ENCODE data around the gene CDH3.
"Not testable (repeated sequence)": the region's sequence is repeated elsewhere in the genome, so short reads cannot be mapped to it uniquely, and the experiment has no call there.

CDH3 gene

DNA sequence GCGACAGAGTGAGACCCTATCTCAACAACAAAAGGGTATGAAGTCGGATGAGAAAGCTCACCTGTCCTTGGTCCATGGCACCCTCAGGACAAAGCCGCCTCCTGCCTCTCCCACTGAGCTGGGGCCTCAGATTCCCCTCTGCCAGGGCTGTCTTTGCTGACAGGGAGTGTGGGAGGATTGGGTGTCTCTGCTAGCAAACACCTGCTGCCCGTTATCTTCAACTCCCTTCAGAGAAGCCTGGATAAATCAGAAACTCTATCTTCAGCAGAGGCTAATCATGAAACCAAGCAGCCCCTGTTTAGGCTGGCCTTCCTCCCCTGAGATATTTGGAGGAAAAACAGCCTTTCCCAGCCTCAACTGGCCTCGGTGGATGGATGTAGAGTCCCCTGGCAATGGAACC lies 55.7 kb downstream of the CDH3 start:
- H3K4me1 Mint-ChIP-seq, result peaks cover 3% of the 10 kb centered on the region
- H3K27me3 Mint-ChIP-seq, result peaks cover 4% of the 10 kb centered on the region
- no peak for DNase-seq (ENCODE audit: low spot score in 2 of 2)
- no peaks in the 10 kb centered on the region for H3K9me3 Mint-ChIP-seq
- no peak overlapping the region for H3K27ac Mint-ChIP-seq
- no peak overlapping the region for H3K4me3 Mint-ChIP-seq
- no peak for ATAC-seq (ENCODE audit: low read depth)
- no peaks in the 10 kb centered on the region for H3K36me3 Mint-ChIP-seq

- Mint-ChIP-seq H3K4me3 (no peak overlapping the region), H3K9me3 (no peaks in the 10 kb centered on the region), H3K36me3 (no peaks in the 10 kb centered on the region), H3K27ac (no peak overlapping the region), H3K27me3 (peaks cover 8% of the 10 kb centered on the region), H3K4me1 (peaks cover 3% of the 10 kb centered on the region)
- ATAC-seq (ENCODE audit: low read depth) (peak; percentile 52), DNase-seq (ENCODE audit: low spot score in 2 of 2) (peak; percentile 43 to 57)
Observed at GRCh38 chr16:68704232-68704867, 59.2 kb downstream of the CDH3 start.

DNA sequence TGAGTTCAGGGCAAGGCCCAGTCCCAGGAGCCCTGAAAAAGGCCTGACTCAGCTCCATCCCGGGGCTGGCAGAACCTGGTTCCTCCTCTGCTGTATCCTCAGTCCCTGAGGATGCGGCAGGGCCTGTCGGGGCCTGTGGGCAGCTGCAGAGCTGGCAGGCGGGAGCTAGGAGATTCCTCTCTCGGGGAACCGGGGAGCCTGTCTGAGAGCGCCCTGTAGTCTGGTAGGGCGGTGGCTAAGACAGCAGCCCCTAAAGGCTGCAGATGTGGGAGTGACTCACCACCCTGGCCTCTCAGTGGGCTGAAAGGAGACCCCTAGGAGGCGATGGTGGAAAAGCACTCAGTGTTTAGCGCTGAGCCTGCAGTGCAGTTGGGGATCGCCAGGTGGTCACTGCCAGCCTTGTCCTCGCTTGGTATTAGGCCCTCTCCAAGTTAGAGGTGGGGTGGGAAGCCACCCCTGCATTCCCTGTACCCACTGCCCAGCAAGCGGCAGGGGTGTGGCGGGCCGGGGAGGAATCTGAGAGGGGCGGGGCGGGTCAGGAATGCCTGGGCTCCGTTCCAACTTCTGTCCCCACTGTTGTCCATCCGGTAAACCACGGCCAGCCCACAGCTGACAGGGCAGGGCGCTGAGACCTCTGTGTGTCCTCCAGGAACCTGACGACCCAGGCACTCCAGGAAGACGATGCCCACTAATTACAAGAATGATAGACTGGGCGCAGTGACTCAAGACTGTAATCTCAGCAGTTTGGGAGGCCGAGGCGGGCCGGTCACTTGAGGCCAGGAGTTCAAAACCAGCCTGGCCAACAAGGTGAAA lies 62.4 kb downstream of the CDH3 start:
- Mint-ChIP-seq H3K4me1 (peaks cover 15% of the 10 kb centered on the region), H3K27ac (no peak overlapping the region), H3K9me3 (no peaks in the 10 kb centered on the region), H3K27me3 (peaks cover 11% of the 10 kb centered on the region), H3K36me3 (no peaks in the 10 kb centered on the region), H3K4me3 (no peak overlapping the region)
- no peak for ATAC-seq (ENCODE audit: low read depth)
- DNase-seq (ENCODE audit: low spot score in 2 of 2), result no peak

- peaks cover 12% of the 10 kb centered on the region for H3K4me1 Mint-ChIP-seq
- no peak overlapping the region for H3K4me3 Mint-ChIP-seq
- ATAC-seq (ENCODE audit: low read depth) (no peak), DNase-seq (ENCODE audit: low spot score in 2 of 2) (no peak)
- no peak overlapping the region for H3K27ac Mint-ChIP-seq
- H3K36me3 Mint-ChIP-seq, result no peaks in the 10 kb centered on the region
- peaks cover 9% of the 10 kb centered on the region for H3K27me3 Mint-ChIP-seq
- no peaks in the 10 kb centered on the region for H3K9me3 Mint-ChIP-seq
Observed at GRCh38 chr16:68710211-68710610, 65.1 kb downstream of the CDH3 start.

- Mint-ChIP-seq H3K9me3 (no peaks in the 10 kb centered on the region), H3K27me3 (peaks cover 9% of the 10 kb centered on the region), H3K36me3 (no peaks in the 10 kb centered on the region), H3K4me1 (peaks cover 12% of the 10 kb centered on the region), H3K27ac (no peak overlapping the region), H3K4me3 (peak overlapping the region; percentile 56)
- ATAC-seq (ENCODE audit: low read depth), result peak; percentile 63
- DNase-seq (ENCODE audit: low spot score in 2 of 2), result no peak
Observed at GRCh38 chr16:68711421-68712139, 66.5 kb downstream of the CDH3 start.

GRCh38 chr16:68713361-68713760 lies 68.3 kb downstream of the CDH3 start:
- ATAC-seq (ENCODE audit: low read depth) (no peak), DNase-seq (ENCODE audit: low spot score in 2 of 2) (no peak)
- Mint-ChIP-seq H3K9me3 (no peaks in the 10 kb centered on the region), H3K27ac (no peak overlapping the region), H3K36me3 (no peaks in the 10 kb centered on the region), H3K4me3 (no peak overlapping the region), H3K27me3 (peaks cover 4% of the 10 kb centered on the region), H3K4me1 (peaks cover 12% of the 10 kb centered on the region)

GRCh38 chr16:68715471-68715870 lies 70.4 kb downstream of the CDH3 start:
- Mint-ChIP-seq H3K27me3 (no peaks in the 10 kb centered on the region), H3K4me3 (no peak overlapping the region), H3K36me3 (no peaks in the 10 kb centered on the region), H3K9me3 (peaks cover 1% of the 10 kb centered on the region), H3K4me1 (peaks cover 15% of the 10 kb centered on the region), H3K27ac (no peak overlapping the region)
- DNase-seq (ENCODE audit: low spot score in 2 of 2), result no peak
- ATAC-seq (ENCODE audit: low read depth), result no peak

DNA sequence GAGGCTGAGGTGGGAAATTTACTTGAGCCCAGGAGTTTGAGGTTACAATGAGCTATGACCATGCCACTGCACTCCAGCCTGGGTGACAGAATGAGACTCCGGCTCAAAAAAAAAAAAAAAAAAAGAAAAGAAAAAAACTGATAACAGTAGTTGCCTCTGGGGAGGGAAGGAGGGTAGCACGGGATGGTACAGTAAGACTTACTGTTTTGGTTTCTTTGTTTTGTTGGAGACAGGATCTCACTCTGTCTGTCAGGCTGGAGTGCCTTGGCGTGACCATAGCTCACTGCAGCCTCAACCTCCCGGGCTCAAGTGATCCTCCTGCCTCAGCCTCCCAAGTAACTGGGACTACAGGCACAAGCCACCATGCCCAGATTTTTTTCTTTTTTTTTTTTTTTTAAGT lies 71.4 kb downstream of the CDH3 start:
- H3K27me3 Mint-ChIP-seq; H3K9me3 Mint-ChIP-seq; DNase-seq (ENCODE audit: low spot score in 2 of 2); ATAC-seq (ENCODE audit: low read depth); H3K4me1 Mint-ChIP-seq; H3K27ac Mint-ChIP-seq; H3K4me3 Mint-ChIP-seq; H3K36me3 Mint-ChIP-seq: not testable (repeated sequence)

DNA sequence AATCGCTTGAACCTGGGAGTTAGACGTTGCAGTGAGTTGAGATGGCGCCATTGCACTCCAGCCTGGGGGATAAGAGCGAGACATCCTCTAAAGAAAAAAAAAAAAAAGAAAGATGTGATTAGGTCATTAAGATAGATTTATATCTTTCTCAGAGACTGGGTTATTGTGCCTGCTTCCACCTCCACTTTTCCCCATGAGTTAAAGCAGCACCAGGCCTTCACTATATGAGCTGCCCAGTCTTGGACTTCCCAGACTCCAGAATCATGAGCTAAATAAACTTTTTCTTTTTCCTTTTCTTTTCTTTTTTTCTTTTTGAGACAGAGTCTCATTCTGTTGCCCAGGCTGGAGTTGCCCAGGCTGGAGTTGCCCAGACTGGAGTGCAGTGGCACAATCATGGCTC lies 72.6 kb downstream of the CDH3 start:
- Mint-ChIP-seq H3K36me3 (no peaks in the 10 kb centered on the region), H3K27me3 (no peaks in the 10 kb centered on the region), H3K27ac (no peak overlapping the region), H3K4me1 (peaks cover 5% of the 10 kb centered on the region), H3K4me3 (no peak overlapping the region), H3K9me3 (peaks cover 1% of the 10 kb centered on the region)
- ATAC-seq (ENCODE audit: low read depth) (no peak), DNase-seq (ENCODE audit: low spot score in 2 of 2) (no peak)

DNA sequence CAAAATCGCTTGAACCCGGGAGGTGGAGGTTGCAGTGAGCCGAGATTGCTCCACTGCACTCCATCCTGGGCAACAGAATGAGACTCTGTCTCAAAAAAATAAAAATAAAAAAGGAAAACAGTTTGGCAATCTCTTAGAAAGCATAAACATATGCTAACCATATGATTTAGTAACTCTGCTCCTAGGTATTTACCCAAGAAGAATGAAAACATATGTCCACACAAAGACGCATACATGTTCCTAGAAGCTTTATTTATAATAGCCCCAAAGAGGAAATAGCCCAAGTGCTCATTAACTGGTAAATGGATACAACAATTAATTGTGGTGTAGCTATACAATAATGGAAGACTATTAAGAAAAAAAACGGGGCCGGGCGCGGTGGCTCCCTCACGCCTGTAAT lies 73.5 kb downstream of the CDH3 start:
- ATAC-seq (ENCODE audit: low read depth), result no peak
- H3K27ac Mint-ChIP-seq, result no peak overlapping the region
- peaks cover 1% of the 10 kb centered on the region for H3K9me3 Mint-ChIP-seq
- H3K27me3 Mint-ChIP-seq, result no peaks in the 10 kb centered on the region
- DNase-seq (ENCODE audit: low spot score in 2 of 2), result no peak
- no peak overlapping the region for H3K4me3 Mint-ChIP-seq
- H3K36me3 Mint-ChIP-seq, result no peaks in the 10 kb centered on the region
- H3K4me1 Mint-ChIP-seq, result peaks cover 5% of the 10 kb centered on the region

DNA sequence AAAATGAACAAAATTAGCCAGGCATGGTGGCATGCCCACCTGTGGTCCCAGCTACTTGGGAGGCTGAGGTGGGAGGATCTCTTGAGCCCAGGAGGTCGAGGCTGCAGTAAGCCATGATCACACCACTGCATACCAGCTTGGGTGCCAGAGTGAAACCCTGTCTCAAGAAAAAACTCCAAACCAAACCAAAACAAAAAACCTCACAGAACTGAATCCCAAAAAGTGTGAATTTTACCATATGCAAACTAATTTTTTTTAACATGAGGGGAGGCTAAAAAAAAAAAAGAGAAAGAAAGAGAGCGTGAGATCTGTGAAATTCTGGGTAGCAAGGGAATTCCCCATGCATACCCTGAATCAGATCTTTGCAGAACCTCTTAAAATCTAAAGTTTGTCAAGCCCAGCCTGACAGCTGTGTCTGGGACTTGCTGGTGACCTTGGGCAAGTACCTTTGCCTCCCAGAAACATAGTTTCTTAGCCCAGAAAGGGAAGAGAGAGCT lies 74.9 kb downstream of the CDH3 start:
- Mint-ChIP-seq H3K36me3 (no peaks in the 10 kb centered on the region), H3K27ac (no peak overlapping the region), H3K4me3 (no peak overlapping the region), H3K27me3 (no peaks in the 10 kb centered on the region), H3K4me1 (peaks cover 5% of the 10 kb centered on the region), H3K9me3 (peaks cover 1% of the 10 kb centered on the region)
- ATAC-seq (ENCODE audit: low read depth), result peak; percentile 61
- DNase-seq (ENCODE audit: low spot score in 2 of 2), result no peak

GRCh38 chr16:68722119-68723024 lies 77.3 kb downstream of the CDH3 start:
- H3K9me3 Mint-ChIP-seq, result peaks cover 1% of the 10 kb centered on the region
- no peaks in the 10 kb centered on the region for H3K27me3 Mint-ChIP-seq
- H3K36me3 Mint-ChIP-seq, result no peaks in the 10 kb centered on the region
- peaks cover 5% of the 10 kb centered on the region for H3K4me1 Mint-ChIP-seq
- no peak for ATAC-seq (ENCODE audit: low read depth)
- no peak overlapping the region for H3K27ac Mint-ChIP-seq
- no peak overlapping the region for H3K4me3 Mint-ChIP-seq
- no peak for DNase-seq (ENCODE audit: low spot score in 2 of 2)

DNA sequence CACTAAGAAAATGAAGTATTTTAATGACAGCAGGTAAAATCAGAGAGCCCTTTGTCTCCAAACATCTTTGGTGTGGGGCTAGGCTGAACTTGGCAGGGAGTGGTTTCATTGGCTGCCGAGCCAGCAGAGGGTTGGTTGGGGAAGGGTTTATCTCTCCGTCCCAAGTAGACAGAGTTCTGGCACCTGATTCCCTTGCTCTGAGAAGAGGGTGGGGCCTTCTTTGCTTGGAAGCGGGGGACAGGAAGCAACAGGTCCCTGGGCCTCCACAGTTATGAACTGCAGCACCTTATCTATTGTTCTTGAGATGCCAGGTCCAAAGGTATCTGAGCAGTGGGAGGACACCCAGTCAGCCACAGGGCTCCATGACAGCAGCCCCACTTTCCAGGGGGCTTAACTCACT lies 79.7 kb downstream of the CDH3 start:
- DNase-seq (ENCODE audit: low spot score in 2 of 2) (no peak), ATAC-seq (ENCODE audit: low read depth) (no peak)
- Mint-ChIP-seq H3K4me3 (no peak overlapping the region), H3K36me3 (no peaks in the 10 kb centered on the region), H3K9me3 (no peaks in the 10 kb centered on the region), H3K27ac (no peak overlapping the region), H3K4me1 (peaks cover 5% of the 10 kb centered on the region), H3K27me3 (peaks cover 1% of the 10 kb centered on the region)
